ENCODE results near the gene GLI3. TPM values are rescaled to one million over a fixed set of nuclear protein-coding genes. Genes with fewer than 3 reads are reported as not detected.

GLI3 gene
- total and polyA plus RNA-seq, 10 of the 15 experiments (the other 5 are each of a cell fraction or from before 2014, with no cell fraction given): 0.01 TPM; not detected in 8

DNA sequence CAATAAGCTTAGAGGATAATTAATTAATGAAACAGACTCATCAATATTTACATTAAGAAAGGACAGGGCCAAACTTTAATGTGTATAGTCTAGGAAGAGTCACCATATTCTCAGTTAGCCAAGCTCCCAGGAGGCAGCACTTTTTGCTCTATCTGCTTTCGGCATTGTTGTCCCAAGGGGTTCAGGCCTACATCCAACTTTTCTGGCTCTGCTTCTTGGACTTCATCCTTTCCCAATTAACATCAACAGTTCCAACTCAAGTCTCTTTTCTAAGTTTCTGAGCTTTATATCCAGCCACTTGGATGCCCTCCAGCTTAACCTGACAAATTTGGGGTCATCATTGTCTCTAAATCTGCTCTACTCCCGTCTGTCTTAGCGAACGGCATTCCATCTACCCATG, 42.8 kb downstream of the GLI3 start:
- intact Hi-C loops (cut with micrococcal nuclease; ENCODE audit: unreplicated experiment) (no loop called here), in situ Hi-C loops (cut with MboI) (no loop called here)
- ChIA-PET RAD21 (ENCODE audit: unreplicated experiment) (interaction anchor here (0.7 kb wide), 1 partner anchor 83 kb away, joined by 3 read pairs; no protein-coding TSS in a partner anchor), CTCF (no interaction called here), SMC1A (ENCODE audit: uncharacterized antibody, unreplicated experiment) (interaction anchor here (1.5 kb wide), 1 partner anchor 13 kb away, joined by 3 read pairs; no protein-coding TSS in a partner anchor), POLR2A (no interaction called here)
- Histone ChIP-seq H3K27ac (ENCODE audit: control insufficient read depth, insufficient read depth) (no peak overlapping the region), H4K20me1 (ENCODE audit: control insufficient read depth, insufficient read depth) (no peaks in the 10 kb centered on the region), H3K4me2 (ENCODE audit: control insufficient read depth, insufficient read depth) (no peak overlapping the region), H3K9ac (ENCODE audit: control insufficient read depth, insufficient read depth, low read length) (no peak overlapping the region), H3K4me3 (no peak overlapping the region), H3K9me3 (replicated peaks; ENCODE audit: control insufficient read depth, insufficient read depth, low read length) (no peaks in the 10 kb centered on the region), H3K4me1 (ENCODE audit: control insufficient read depth, insufficient read depth, low read length) (no peaks in the 10 kb centered on the region), H3K36me3 (ENCODE audit: control insufficient read depth in 2 of 2, insufficient read depth in 2 of 2, low read length in 1 of 2) (no peaks in the 10 kb centered on the region), H3K79me2 (ENCODE audit: control insufficient read depth, insufficient read depth, low read length) (no peaks in the 10 kb centered on the region), H3K27me3 (replicated peaks in 1 of 2; ENCODE audit: control insufficient read depth in 2 of 2, insufficient read depth in 2 of 2, low read length in 1 of 2) (no peaks in the 10 kb centered on the region), H2AFZ (ENCODE audit: control insufficient read depth, low read depth, low read length) (no peak overlapping the region)
- FAIRE-seq (no peak), DNase-seq (ENCODE audit: low read depth, low spot score) (no peak), ATAC-seq (no peak)
- 78% methylated on average over 4 of the region's 4 CpGs for WGBS (ENCODE audit: insufficient coverage, insufficient replicate concordance, low lambda C conversion rate, missing lambda C conversion rate)
- no TSS peak for BruUV-seq (replicated peaks)
- no peak for TF ChIP-seq GATAD2B (conservative IDR thresholded peaks at IDR 0.05; ENCODE audit: low read depth)

DNA sequence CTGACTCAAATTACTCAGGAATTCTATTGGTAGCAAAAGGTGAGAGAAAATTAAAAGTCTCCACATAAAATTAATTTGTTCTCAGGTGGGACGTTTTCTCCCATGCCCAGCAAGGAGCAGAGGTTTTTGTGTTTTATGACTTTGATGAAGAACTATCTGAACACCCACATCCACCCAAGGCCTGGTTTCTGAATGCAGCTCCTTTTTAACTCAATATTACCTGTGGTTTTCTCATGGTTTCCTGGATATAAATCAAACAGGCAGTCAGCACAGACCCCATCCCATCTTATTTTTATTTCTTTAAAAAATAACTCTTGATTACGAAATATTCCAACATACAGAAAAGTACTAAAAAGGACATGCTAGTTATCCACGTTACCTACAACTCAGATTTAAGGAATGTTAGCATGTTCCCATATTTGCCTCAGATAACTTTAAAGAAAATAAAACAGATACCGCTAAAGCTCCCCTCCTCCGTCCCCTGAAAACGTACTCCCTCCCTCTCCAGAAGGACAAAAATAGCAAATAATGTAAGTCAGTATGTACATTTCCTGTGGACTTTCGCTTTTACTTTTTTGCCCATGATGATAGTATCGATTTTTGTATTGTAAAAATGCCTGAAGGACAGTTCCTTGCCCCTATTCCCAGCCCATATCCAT, 43.4 kb downstream of the GLI3 start:
- ChIA-PET RAD21 (ENCODE audit: unreplicated experiment) (no interaction called here), POLR2A (no interaction called here), SMC1A (ENCODE audit: uncharacterized antibody, unreplicated experiment) (interaction anchor here (0.7 to 1.5 kb wide), 2 partner anchors 14 to 41 kb away, joined by 3 read pairs; no protein-coding TSS in a partner anchor), CTCF (interaction anchor here (1.6 kb wide), 1 partner anchor 253 kb away, joined by 4 read pairs; no protein-coding TSS in a partner anchor)
- DNase-seq (ENCODE audit: low read depth, low spot score): no peak
- Histone ChIP-seq H3K4me2 (ENCODE audit: control insufficient read depth, insufficient read depth) (no peak overlapping the region), H3K4me3 (no peak overlapping the region), H3K9ac (ENCODE audit: control insufficient read depth, insufficient read depth, low read length) (no peak overlapping the region), H3K4me1 (ENCODE audit: control insufficient read depth, insufficient read depth, low read length) (no peaks in the 10 kb centered on the region), H3K79me2 (ENCODE audit: control insufficient read depth, insufficient read depth, low read length) (no peaks in the 10 kb centered on the region), H3K27ac (ENCODE audit: control insufficient read depth, insufficient read depth) (no peak overlapping the region), H2AFZ (ENCODE audit: control insufficient read depth, low read depth, low read length) (no peak overlapping the region), H3K9me3 (replicated peaks; ENCODE audit: control insufficient read depth, insufficient read depth, low read length) (no peaks in the 10 kb centered on the region), H3K27me3 (replicated peaks in 1 of 2; ENCODE audit: control insufficient read depth in 2 of 2, insufficient read depth in 2 of 2, low read length in 1 of 2) (no peaks in the 10 kb centered on the region), H4K20me1 (ENCODE audit: control insufficient read depth, insufficient read depth) (no peaks in the 10 kb centered on the region), H3K36me3 (ENCODE audit: control insufficient read depth in 2 of 2, insufficient read depth in 2 of 2, low read length in 1 of 2) (no peaks in the 10 kb centered on the region)
- FAIRE-seq: no peak
- in situ Hi-C loops (cut with MboI): no loop called here
- intact Hi-C loops (cut with micrococcal nuclease; ENCODE audit: unreplicated experiment): no loop called here
- no peak for TF ChIP-seq TBL1XR1 (IDR thresholded peaks at IDR 0.05; ENCODE audit: low read depth, low read length)
- peak; percentile 77 for TF ChIP-seq MEF2A (IDR thresholded peaks at IDR 0.05; ENCODE audit: insufficient read depth, low read depth, low read length)
- no peak for TF ChIP-seq STAT1 (conservative IDR thresholded peaks at IDR 0.05)
- TF ChIP-seq, protein P1, sequence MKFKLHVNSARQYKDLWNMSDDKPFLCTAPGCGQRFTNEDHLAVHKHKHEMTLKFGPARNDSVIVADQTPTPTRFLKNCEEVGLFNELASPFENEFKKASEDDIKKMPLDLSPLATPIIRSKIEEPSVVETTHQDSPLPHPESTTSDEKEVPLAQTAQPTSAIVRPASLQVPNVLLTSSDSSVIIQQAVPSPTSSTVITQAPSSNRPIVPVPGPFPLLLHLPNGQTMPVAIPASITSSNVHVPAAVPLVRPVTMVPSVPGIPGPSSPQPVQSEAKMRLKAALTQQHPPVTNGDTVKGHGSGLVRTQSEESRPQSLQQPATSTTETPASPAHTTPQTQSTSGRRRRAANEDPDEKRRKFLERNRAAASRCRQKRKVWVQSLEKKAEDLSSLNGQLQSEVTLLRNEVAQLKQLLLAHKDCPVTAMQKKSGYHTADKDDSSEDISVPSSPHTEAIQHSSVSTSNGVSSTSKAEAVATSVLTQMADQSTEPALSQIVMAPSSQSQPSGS (IDR thresholded peaks at IDR 0.05; ENCODE audit: low read length): 0 out of 2 replicates have a peak, but pooled peaks have one; percentile 24
- no peak for ATAC-seq
- BruUV-seq (replicated peaks): no TSS peak
- 1% methylated on average over 8 of the region's 8 CpGs for WGBS (ENCODE audit: insufficient coverage, insufficient replicate concordance, low lambda C conversion rate, missing lambda C conversion rate)

All from GM12878 (cell line).